Activated CD8-positive, alpha-beta memory T cell treated with anti-CD3 and anti-CD28 coated beads for 4 hours (primary cell): ENCODE measurements around the gene CEP128.

Source experiments
- DNase-seq, 2 donors: peaks; one replicate each; pipeline ENCODE4 v3.0.0-alpha.2; 2020; ENCODE audit warnings: low read depth in 2 of 2

CEP128 gene

GRCh38 chr14:80609055-80609454, 332.5 kb downstream of the CEP128 start:
- no peak for DNase-seq

DNA sequence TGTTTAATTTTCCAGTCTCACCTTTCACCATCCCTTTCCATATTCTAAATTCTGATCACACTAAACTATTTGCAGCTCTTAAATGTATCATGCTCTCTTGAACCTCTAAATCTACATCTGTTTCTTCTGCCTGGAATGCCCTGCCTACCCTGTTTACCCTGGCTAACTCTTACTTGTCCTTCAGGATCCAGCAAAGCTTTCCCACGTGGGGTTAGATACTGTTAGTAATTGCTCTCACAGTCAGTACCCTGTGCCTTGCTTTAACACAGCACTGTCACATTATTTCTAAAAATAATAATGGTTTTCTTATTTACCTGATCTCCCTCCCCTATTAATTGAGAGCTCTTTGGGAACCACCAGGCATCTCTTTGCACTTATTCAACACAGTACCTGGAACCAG, 333.0 kb downstream of the CEP128 start:
- no peak for DNase-seq

- no peak for DNase-seq
These were observed 333.9 kb downstream of the CEP128 start for GRCh38 chr14:80607430-80608190.

GRCh38 chr14:80606347-80606772, 335.2 kb downstream of the CEP128 start:
- DNase-seq = no peak

DNA sequence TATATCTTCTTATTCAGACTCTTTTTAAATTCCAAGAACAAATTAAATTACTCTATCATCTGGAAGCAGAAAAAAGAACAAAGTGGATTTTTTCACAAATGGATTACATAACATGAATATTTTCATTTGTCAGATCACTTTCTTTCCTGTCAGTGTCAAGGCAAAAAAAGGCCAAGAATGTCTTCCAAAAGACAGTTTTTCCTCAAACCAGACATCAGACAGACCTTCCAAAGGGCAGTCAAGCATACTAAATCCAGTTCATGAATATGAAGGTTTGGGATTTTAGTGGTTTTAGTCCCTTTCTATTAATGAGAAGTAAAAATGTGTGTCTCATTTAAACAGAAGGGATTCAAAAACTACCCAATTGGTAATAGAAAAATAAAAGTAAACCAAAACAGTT, 336.0 kb downstream of the CEP128 start:
- DNase-seq = no peak

DNA sequence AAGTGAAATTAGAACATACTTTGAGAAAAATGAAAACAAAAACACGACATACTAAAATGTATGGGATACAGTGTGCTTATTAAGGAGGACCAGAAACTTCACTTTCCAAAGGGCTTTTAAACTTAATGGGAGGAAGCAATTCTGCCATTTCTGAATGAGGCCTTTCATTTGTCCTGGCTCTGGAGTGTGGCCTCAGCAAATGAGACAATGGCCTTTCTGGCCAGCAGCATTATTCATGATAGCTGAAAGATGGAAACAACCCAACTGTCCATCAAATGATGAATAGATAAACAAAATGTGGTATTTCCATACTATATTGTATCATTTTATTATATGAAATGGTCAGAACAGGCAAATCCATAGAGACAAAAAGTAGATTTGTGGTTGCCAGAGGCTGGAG, 338.6 kb downstream of the CEP128 start:
- DNase-seq = no peak

- no peak for DNase-seq
These were observed 354.3 kb downstream of the CEP128 start for GRCh38 chr14:80587096-80587724.

GRCh38 chr14:80586131-80586530, 355.4 kb downstream of the CEP128 start:
- no peak for DNase-seq

DNA sequence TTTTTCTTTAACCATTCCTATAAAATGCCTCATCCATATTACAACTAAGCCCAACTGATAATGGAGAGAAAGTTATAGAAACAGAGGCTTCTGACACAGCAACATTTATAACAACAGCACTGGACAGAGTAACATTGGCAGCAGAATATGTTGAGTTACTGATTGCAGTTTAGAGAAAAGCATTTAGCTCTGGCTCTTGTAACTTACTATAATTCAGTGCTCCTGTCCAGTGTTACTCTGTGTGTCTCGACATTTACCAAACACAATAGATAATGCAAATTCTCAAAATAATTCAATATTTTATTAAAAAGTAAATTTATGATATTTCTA, 356.1 kb downstream of the CEP128 start:
- DNase-seq = no peak

GRCh38 chr14:80584744-80585505, 356.6 kb downstream of the CEP128 start:
- DNase-seq = no peak

DNA sequence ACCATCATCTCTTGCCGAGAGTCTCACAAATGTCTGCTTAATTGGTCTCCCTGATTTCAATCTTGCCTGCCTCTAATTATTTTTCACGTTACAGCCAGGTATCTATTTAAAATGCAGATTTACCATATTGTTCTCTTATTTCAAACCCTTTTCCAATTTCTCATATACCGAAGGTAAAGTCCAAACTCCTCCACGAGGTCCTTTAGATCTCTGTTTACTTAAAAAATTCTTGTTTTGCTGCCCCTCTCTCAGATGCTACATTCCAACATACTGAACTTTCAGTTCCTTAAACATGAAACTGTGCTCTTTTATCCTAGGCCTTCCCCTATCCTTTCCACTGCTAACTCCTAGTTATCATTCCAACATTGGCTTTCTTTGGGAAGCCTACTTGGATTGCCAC, 363.9 kb downstream of the CEP128 start:
- no peak for DNase-seq

DNA sequence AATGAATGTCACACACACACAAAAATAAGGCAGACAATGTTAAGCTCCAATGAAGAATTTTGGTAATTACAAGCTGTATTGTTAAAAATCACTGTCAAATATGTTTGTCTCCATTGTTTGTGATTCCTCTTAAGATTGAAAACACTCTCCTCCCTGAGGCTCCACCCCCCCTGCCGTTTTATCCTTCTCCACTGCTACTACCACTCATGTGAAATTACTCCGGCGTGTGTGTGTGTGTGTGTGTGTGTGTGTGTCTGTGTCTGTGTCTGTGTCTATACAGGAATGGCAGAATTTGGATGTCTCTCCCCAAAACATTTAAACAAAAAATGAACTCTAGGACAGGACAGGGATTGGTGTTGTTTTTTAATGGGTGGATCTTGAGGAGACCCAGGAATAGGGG, 365.1 kb downstream of the CEP128 start:
- no peak for DNase-seq

GRCh38 chr14:80575763-80576162, 365.8 kb downstream of the CEP128 start:
- no peak for DNase-seq

DNA sequence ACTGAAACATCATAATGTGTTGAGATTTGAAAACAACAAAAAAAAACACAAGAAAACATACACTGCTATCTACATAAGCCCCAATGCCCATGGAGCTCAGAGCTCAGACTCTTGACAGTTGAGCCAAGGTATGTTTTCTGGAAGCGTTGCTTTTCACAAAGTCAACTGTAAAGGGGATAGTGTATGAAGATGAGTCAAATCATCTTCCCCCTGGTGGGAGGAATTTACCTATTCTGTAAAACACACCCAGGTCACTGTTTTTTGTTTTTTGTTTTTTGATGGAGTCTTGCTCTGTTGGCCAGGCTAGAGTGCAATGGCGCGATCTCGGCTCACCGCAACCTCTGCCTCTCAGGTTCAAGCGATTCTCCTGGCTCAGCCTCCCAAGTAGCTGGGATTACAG, 368.9 kb downstream of the CEP128 start:
- no peak for DNase-seq

DNA sequence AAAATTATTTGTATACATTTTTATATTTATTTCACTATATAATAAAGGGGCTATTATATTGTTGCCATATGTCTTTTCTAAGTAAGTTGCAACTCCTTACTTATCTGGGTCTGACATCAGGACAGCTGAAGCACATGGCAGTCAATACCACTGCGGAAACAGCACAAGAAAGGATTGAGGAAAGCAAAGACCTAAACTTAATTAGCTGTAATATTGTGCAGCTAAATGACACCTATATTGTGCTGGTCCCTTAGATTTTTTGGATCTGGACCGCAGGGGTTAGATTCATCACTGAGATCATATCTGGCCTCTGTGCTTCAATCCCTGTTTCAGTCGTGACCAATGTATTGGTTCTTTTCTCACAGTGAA, 370.6 kb downstream of the CEP128 start:
- no peak for DNase-seq

DNA sequence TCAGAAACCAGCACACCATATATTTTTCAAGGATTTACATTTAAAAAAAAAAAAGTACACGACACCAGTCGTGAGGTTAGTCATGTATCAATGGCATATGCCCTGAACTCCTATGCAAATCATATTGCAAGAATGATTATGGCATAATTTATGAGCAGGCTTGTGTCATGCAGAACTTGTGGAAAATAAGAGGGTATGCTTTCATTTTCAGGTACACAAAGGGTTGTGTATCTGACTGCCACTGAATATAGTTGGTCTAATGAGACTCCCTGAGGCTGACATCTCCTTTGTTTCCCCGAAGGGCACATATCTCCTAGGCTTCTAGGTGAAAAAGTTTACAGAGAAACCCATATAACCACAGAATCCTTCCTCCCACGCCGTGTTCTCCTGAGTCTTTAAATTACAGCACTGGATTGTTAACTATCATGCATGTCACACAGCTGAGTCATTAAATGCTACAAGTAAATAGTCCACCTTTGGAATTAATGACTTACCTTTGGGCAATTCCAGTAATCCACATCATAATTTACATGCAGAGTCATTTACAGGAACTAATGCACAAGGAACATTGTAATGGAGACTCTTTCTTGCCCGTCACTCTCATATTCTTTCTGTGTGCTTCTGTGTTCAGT, 373.5 kb downstream of the CEP128 start:
- no peak for DNase-seq

GRCh38 chr14:80565001-80565400, 376.5 kb downstream of the CEP128 start:
- DNase-seq = no peak

DNA sequence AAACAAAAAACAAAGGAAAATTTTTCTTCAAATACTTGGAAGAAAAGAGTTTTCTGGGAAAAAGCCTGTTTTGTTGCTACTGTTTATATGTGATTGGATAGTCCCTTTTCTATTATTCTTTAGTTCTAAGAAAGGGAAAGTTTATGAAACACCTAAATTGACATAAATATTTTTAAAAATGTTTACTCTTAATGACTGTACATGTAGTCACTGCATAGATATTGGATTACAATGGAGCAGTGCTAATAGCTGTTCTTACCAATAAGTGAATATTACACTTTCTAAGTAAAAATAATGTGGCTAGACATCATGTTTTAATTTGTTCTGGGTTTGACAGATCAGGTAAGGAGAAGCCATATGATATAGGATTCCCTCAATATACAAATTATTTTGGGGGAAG, 377.5 kb downstream of the CEP128 start:
- DNase-seq = no peak

- no peak for DNase-seq
These were observed 380.5 kb downstream of the CEP128 start for GRCh38 chr14:80560800-80561657.

- no peak for DNase-seq
These were observed 387.4 kb downstream of the CEP128 start for GRCh38 chr14:80554139-80554538.

DNA sequence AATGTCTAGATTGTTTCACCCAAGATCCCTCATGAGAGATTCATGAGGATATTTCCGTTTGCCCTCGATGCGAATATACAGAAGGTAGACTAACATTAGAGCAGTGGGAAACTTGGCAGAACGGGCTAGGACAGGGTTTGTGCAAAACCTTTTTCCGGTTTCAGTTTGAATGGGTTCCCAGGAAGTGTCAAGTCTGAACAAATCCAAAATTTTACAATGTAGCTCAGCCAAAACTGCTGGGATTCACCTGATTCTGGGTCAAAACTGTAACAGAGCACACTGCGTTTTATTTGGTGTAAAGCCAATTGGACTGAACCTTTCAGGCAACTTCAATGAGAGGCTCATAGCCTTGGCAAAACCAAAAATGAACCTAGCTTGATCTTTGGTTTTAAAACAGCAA, 392.4 kb downstream of the CEP128 start:
- DNase-seq = no peak
